Keratinocyte (primary cell): Measurements from ENCODE around the gene CLDN2. TPM values are rescaled to one million over a fixed set of nuclear protein-coding genes. Genes with fewer than 3 reads are reported as not detected.
"Not testable (repeated sequence)": the region's sequence is repeated elsewhere in the genome, so short reads cannot be mapped to it uniquely, and the experiment has no call there.

ENCODE experiments used
- DNase-seq: peaks from one replicate; pipeline ENCODE4 v3.0.0-alpha.2; 2011; ENCODE audit warnings: low read depth, missing footprints, low spot score
- FAIRE-seq: peaks from 2 replicates; lab custom pipeline; 2011; peaks lifted over from hg19 to GRCh38; lab: Jason Lieb, UNC
- H2AFZ ChIP-seq: 2 replicates; pipeline ENCODE4 v1.6.0; 2012; ENCODE audit warnings: low read length, control low read depth, inconsistent platforms; ENCODE audit not compliant: control insufficient read depth
- H3K27ac ChIP-seq: 2 replicates; pipeline ENCODE4 v1.5.1; 2011; ENCODE audit warnings: low read length; ENCODE audit not compliant: control insufficient read depth, insufficient read depth
- H3K27me3 ChIP-seq: 3 replicates; pipeline ENCODE4 v1.6.0; 2011; ENCODE audit warnings: low read length; ENCODE audit not compliant: control insufficient read depth, insufficient read depth; ENCODE audit errors: extremely low read depth
- H3K36me3 ChIP-seq, 2 experiments: 2 replicates in 1 of 2; 3 replicates in 1 of 2; pipeline ENCODE4 v1.5.1; 2011; ENCODE audit warnings: low read length in 2 of 2, mild to moderate bottlenecking in 1 of 2; ENCODE audit not compliant: control insufficient read depth in 2 of 2, insufficient read depth in 2 of 2; ENCODE audit errors: extremely low read depth in 1 of 2
- H3K4me1 ChIP-seq: 3 replicates; pipeline ENCODE4 v1.5.1; 2011; ENCODE audit warnings: low read length; ENCODE audit not compliant: control insufficient read depth, insufficient read depth; ENCODE audit errors: extremely low read depth
- H3K4me2 ChIP-seq: 3 replicates; pipeline ENCODE4 v1.6.0; 2011; ENCODE audit warnings: low read depth, low read length; ENCODE audit not compliant: control insufficient read depth, insufficient read depth; ENCODE audit errors: extremely low read depth
- H3K4me3 ChIP-seq, 3 experiments: fragments of 200-600 bp in 1 of 3; sonication (generic) in 1 of 3; 2 replicates in 2 of 3; 3 replicates in 1 of 3; pipeline ENCODE4 v1.5.1; 2011 to 2016; ENCODE audit warnings: low read length in 3 of 3, mild to moderate bottlenecking in 3 of 3, control low read depth in 2 of 3, inconsistent platforms in 1 of 3, low read depth in 1 of 3, mixed read lengths in 1 of 3, mixed run types in 1 of 3, moderate library complexity in 1 of 3; ENCODE audit not compliant: control insufficient read depth in 2 of 3, insufficient read depth in 2 of 3; ENCODE audit errors: extremely low read depth in 1 of 3
- H3K79me2 ChIP-seq: 2 replicates; pipeline ENCODE4 v1.6.0; 2012; ENCODE audit warnings: low read length; ENCODE audit not compliant: control insufficient read depth, insufficient read depth
- H3K9ac ChIP-seq: 3 replicates; pipeline ENCODE4 v1.6.0; 2011; ENCODE audit warnings: low read length; ENCODE audit not compliant: control insufficient read depth, insufficient read depth; ENCODE audit errors: extremely low read depth
- H3K9me1 ChIP-seq: 3 replicates; pipeline ENCODE4 v1.6.0; 2011; ENCODE audit warnings: low read length; ENCODE audit not compliant: control insufficient read depth, insufficient read depth; ENCODE audit errors: extremely low read depth
- H3K9me3 ChIP-seq: 2 replicates; pipeline ENCODE4 v1.5.1; 2012; ENCODE audit warnings: low read depth, low read length; ENCODE audit not compliant: control insufficient read depth
- H4K20me1 ChIP-seq: 3 replicates; pipeline ENCODE4 v1.6.0; 2011; ENCODE audit warnings: low read length; ENCODE audit not compliant: control insufficient read depth, insufficient read depth; ENCODE audit errors: extremely low read depth
- EZH2 ChIP-seq: IDR thresholded peaks from one replicate; pipeline ENCODE4 v1.6.1; 2012; ENCODE audit warnings: inconsistent platforms, mild to moderate bottlenecking, low read length, moderate library complexity
- dilution Hi-C: fragments of 300-500 bp; cut with MboI; formaldehyde crosslinking; loops from one replicate; pipeline ENCODE4 v1.7.0; 2020; ENCODE audit warnings: low sequenced_read_pairs; ENCODE audit not compliant: extremely low pct_ligation_motif_present
- polyA minus RNA-seq, 3 experiments: library from RNA; depleted of rRNA, polyadenylated mRNA; stranded (reverse); fragments of >200 nt; gene quantifications; 1 replicate in 1 of 3; 2 replicates in 1 of 3; 3 replicates in 1 of 3; pipeline ENCODE4 v1.2.3, GENCODE V29; 2011
- polyA plus RNA-seq, 5 experiments: library from polyadenylated mRNA; depleted of rRNA in 3 of 5; stranded (reverse) in 3 of 5; stranded (forward) in 1 of 5; unstranded in 1 of 5; fragments of >200 nt; gene quantifications; 1 replicate in 1 of 5; 2 replicates in 3 of 5; 3 replicates in 1 of 5; pipeline versions ENCODE4 v1.2.1 to v1.2.3, GENCODE V29; 2011 to 2012; ENCODE audit warnings: missing spikeins in 2 of 5, low read depth in 1 of 5, low replicate concordance in 1 of 5
- TF ChIP-seq, protein P1 (sequence below), 3 experiments: IDR thresholded peaks in 1 of 3; conservative IDR thresholded peaks in 1 of 3; optimal IDR thresholded peaks in 1 of 3; 2 replicates in 2 of 3; 3 replicates in 1 of 3; pipeline versions ENCODE3 to v1.5.1; 2011; ENCODE audit warnings: low read length in 3 of 3, mild to moderate bottlenecking in 3 of 3, moderate library complexity in 2 of 3, control low read depth in 1 of 3, inconsistent platforms in 1 of 3; ENCODE audit not compliant: insufficient read depth in 2 of 3; ENCODE audit errors: extremely low read depth in 1 of 3

CLDN2 gene, protein sequence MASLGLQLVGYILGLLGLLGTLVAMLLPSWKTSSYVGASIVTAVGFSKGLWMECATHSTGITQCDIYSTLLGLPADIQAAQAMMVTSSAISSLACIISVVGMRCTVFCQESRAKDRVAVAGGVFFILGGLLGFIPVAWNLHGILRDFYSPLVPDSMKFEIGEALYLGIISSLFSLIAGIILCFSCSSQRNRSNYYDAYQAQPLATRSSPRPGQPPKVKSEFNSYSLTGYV
- polyA plus RNA-seq (not detected in 3 replicates), polyA minus RNA-seq (not detected in 3 replicates)
- polyA plus RNA-seq (2011; ENCODE audit: low read depth), result not detected
- polyA plus RNA-seq (2011; cell fraction: cytosol; rRNA removed), result not detected in 2 replicates
- not detected in 2 replicates for polyA plus RNA-seq (2011; cell fraction: nucleus; rRNA removed)
- 0.05 and 0.17 TPM in 2 replicates for polyA plus RNA-seq (2012; ENCODE audit: low replicate concordance)
- not detected for polyA minus RNA-seq (2011; cell fraction: cytosol; rRNA and poly(A)+ RNA removed)
- not detected in 2 replicates for polyA minus RNA-seq (2011; cell fraction: nucleus; rRNA and poly(A)+ RNA removed)

DNA sequence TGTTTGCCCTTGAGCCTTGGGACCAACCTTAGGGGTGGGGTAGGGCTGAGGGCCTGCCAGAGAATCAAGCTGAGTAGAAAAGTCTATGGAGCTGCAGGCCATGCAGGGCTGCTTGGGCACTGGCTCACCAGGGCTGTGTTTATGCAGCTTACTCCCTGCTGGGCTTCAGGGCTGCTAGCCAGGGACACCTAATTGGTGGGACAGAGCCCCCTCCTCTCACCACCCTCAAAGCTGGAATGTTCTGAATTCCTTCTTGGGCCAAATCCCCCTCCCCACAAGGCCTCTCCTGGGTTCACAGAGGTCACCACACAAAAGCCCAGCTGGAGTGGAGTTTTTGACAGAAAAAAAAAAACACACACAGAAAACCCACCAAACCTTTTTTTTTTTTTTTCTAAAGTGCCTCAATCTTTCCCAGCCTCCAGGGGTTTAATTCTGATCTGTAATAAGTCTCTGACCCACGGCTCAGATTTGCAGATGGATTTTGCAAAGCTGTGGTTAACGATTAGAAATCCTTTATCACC lies at the start of gene CLDN2:
CLDN2 (plus strand) TSS at position 471 of the 521 bp plus-strand sequence. CDS start 7,827 bp downstream, outside the sequence.
- Histone ChIP-seq H2AFZ (no peak within 1 kb of the TSS), H3K27ac (no peak within 1 kb of the TSS), H3K9me1 (no peaks in the 10 kb centered on the region), H4K20me1 (no peaks in the 10 kb centered on the region), H3K79me2 (no peaks in the 10 kb centered on the region), H3K4me3 (no peak within 1 kb of the TSS), H3K9me3 (no peaks in the 10 kb centered on the region), H3K4me2 (no peak within 1 kb of the TSS), H3K9ac (no peak within 1 kb of the TSS), H3K27me3 (peaks cover 7% of the 10 kb centered on the region), H3K36me3 (no peaks in the 10 kb centered on the region), H3K4me1 (peaks cover 19% of the 10 kb centered on the region)
- FAIRE-seq, result no peak
- no peak for DNase-seq
- dilution Hi-C loops, result no loop called here
- no peak for TF ChIP-seq EZH2
- TF ChIP-seq, protein P1, sequence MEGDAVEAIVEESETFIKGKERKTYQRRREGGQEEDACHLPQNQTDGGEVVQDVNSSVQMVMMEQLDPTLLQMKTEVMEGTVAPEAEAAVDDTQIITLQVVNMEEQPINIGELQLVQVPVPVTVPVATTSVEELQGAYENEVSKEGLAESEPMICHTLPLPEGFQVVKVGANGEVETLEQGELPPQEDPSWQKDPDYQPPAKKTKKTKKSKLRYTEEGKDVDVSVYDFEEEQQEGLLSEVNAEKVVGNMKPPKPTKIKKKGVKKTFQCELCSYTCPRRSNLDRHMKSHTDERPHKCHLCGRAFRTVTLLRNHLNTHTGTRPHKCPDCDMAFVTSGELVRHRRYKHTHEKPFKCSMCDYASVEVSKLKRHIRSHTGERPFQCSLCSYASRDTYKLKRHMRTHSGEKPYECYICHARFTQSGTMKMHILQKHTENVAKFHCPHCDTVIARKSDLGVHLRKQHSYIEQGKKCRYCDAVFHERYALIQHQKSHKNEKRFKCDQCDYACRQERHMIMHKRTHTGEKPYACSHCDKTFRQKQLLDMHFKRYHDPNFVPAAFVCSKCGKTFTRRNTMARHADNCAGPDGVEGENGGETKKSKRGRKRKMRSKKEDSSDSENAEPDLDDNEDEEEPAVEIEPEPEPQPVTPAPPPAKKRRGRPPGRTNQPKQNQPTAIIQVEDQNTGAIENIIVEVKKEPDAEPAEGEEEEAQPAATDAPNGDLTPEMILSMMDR (optimal IDR thresholded peaks at IDR 0.05 in 1 of 3, IDR thresholded peaks at IDR 0.05 in 1 of 3, conservative IDR thresholded peaks at IDR 0.05 in 1 of 3; ENCODE audit: extremely low read depth in 1 of 3, insufficient read depth in 2 of 3, low read length in 3 of 3), result no peak

DNA sequence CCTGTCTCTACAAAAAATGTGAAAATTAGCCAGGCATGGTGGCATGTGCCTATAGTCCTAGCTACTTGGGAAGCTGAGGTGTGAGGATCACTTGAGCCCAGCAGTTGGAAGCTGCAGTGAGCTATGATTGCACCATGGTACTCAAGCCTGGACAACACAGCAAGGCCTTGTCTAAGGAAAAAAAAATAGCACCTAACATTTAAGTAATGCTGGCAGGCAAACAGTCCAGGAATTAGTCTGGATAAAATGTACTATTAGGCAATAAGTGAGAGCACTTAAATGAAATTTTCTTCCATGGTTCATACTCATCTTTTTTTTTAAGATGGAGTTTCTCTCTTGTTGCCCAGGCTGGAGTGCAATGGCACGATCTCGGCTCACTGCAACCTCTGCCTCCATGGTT lies 47.4 kb upstream of the CLDN2 start:
- H3K4me2 ChIP-seq, H4K20me1 ChIP-seq, FAIRE-seq, H3K4me1 ChIP-seq, H2AFZ ChIP-seq, H3K27me3 ChIP-seq, DNase-seq, H3K9me1 ChIP-seq, H3K79me2 ChIP-seq, H3K9me3 ChIP-seq, H3K27ac ChIP-seq, H3K9ac ChIP-seq, H3K36me3 ChIP-seq, dilution Hi-C loops, H3K4me3 ChIP-seq: not testable (repeated sequence)
